HG03045 (cell line): ENCODE measurements around the gene TRIM69.
"Not testable (repeated sequence)": the region's sequence is repeated elsewhere in the genome, so short reads cannot be mapped to it uniquely, and the experiment has no call there.

Experiments
- ATAC-seq: cut with Tn5 transposase; IDR thresholded peaks from one replicate; pipeline ENCODE4 v1.9.1; 2021; ENCODE audit warnings: mild to moderate bottlenecking, moderate library complexity; ENCODE audit not compliant: unreplicated experiment

TRIM69 gene

GRCh38 chr15:44736181-44736765 lies at the start of gene TRIM69:
Gene TRIM69, plus strand, starts transcription at chr15:44736528. Its CDS starts 177 bp downstream, at chr15:44736705.
- ATAC-seq: peak; percentile 32

DNA sequence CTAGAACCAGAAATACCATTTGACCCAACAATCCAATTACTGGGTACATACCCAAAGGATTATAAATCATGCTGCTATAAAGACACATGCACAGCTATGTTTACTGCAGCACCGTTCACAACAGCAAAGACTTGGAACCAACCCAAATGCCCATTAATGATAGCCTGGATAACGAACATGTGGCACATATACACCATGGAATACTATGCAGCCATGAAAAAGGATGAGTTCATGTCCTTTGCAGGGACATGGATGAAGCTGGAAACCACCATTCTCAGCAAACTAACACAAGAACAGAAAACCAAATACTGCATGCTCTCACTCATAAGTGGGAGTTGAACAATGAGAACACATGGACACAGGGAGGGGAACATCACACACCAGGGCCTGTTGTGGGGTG lies 47.0 kb upstream of the TRIM69 start:
- ATAC-seq: not testable (repeated sequence)

- not testable (repeated sequence) for ATAC-seq
Observed at GRCh38 chr15:44690245-44690644, 46.1 kb upstream of the TRIM69 start.

DNA sequence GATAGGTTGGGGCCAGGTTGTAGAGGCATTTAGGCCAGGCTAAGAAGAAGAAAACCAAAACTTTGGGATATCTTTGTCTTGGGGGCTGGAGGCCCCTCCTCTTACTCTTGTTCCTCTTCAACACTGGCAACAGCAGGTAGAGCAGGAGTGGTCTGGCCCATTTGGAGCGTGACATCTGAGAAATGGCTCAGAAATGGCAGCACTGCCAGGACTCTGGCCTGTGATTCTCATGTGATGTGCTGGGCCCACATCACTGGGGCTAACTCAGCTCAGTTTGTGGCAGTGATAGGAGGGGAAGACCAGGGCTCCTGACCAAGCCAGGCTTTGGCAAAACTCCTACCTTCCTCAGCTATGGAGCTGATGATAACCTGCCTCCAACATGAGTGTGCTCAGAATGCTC lies 43.7 kb upstream of the TRIM69 start:
- no peak for ATAC-seq

- no peak for ATAC-seq
Observed at GRCh38 chr15:44694416-44694815, 41.9 kb upstream of the TRIM69 start.

- no peak for ATAC-seq
Observed at GRCh38 chr15:44695294-44695693, 41.0 kb upstream of the TRIM69 start.

- no peak for ATAC-seq
Observed at GRCh38 chr15:44697014-44697413, 39.3 kb upstream of the TRIM69 start.

GRCh38 chr15:44698641-44699040 lies 37.7 kb upstream of the TRIM69 start:
- no peak for ATAC-seq

- not testable (repeated sequence) for ATAC-seq
Observed at GRCh38 chr15:44700676-44701075, 35.7 kb upstream of the TRIM69 start.

- ATAC-seq: no peak
Observed at GRCh38 chr15:44705986-44706385, 30.3 kb upstream of the TRIM69 start.

DNA sequence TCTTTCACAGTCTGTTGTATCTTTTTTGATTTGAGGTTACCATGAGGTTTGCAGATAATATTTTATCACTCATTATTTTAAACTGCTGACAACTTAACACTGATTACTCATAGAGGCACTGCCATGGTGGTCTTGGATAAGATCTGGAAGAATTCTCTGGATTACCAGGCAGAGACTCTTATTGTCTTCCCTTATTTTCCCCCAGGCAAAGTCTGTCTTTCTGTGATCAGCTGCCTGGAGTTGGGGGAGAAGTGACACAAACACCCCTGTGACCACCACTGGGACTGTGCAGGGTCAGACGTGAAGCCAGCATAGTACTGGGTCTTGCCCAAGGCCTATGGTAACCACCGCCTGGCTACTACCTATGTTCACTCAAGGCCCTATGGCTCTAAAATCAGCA lies 29.9 kb upstream of the TRIM69 start:
- no peak for ATAC-seq

DNA sequence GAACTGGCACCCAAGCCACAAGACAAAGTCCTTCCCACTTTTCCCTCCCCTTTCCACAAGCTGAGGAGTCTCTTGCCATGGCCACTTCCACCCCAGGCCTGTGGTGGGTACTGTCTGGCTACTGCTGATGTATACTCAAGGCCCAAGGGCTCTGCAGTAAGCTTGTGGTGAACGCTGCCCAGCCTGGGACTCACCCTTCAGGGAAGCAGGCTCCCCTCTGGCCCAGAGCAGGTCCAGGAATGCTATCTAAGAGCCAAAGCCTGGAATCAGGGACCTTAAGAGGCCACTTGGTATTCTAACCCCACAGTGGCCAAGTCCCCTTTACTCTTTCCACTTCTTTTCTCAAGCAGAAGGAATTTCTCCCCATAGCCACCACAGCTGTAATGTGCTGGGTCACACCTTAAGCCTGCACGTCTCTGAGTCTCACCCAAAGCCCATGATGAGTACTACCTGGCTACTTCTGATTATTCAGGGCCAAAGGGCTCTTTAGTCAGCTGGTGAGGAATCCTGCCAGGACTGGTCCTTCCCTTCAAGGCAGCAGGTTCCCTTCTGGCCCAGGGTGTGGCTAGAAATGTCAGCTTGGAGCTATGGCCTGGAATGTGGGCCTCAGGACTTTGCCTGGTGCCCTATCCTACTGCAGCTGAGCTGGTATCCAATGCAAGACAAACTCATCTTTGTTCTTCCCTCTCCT lies 29.2 kb upstream of the TRIM69 start:
- no peak for ATAC-seq

DNA sequence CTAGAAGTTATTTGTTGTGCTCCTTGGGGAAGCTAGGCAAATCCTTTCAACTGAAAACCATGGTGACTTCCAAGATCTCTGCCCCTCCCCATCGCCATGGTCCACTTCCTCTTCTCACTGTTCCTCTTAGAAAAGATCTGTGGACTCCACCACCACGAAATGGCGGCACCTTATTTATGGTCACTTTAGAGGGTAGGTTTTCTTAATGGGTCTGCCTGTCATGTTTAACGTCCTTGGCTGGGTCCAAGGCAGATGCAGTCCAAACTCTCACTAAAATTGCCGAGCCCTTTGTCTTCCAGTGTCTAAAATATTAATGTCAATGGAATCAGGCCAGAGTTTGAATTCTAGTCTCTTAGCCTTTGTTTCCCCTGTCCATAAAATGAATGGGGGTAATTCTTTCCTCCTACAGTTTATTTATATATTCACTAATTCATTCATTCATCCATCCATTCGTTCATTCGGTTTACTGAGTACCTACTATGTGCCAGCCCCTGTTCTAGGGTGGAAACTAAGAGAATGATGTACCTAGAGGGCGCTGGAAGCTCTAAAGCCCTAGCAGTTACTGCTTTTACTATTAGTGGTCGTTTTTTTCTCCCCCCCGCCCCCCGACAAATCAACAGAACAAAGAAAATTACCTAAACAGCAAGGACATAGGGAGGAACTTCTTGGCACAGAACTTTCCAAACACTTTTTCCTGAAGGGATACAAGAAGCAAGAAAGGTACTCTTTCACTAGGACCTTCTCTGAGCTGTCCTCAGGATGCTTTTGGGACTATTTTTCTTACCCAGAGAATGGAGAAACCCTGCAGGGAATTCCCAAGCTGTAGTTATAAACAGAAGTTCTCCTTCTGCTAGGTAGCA lies 25.9 kb upstream of the TRIM69 start:
- ATAC-seq: no peak

- ATAC-seq: peak; percentile 80
Observed at GRCh38 chr15:44711096-44711742, 25.1 kb upstream of the TRIM69 start, which contains the start of the genes B2M and PATL2. Gene B2M, plus strand, starts transcription at chr15:44711517. Its CDS starts 30 bp downstream, at chr15:44711547. Gene PATL2, minus strand, starts transcription at chr15:44711323. Its CDS starts 34,833 bp downstream, at chr15:44676490.

GRCh38 chr15:44711743-44712345 lies 24.5 kb upstream of the TRIM69 start:
- ATAC-seq: peak; percentile 25

DNA sequence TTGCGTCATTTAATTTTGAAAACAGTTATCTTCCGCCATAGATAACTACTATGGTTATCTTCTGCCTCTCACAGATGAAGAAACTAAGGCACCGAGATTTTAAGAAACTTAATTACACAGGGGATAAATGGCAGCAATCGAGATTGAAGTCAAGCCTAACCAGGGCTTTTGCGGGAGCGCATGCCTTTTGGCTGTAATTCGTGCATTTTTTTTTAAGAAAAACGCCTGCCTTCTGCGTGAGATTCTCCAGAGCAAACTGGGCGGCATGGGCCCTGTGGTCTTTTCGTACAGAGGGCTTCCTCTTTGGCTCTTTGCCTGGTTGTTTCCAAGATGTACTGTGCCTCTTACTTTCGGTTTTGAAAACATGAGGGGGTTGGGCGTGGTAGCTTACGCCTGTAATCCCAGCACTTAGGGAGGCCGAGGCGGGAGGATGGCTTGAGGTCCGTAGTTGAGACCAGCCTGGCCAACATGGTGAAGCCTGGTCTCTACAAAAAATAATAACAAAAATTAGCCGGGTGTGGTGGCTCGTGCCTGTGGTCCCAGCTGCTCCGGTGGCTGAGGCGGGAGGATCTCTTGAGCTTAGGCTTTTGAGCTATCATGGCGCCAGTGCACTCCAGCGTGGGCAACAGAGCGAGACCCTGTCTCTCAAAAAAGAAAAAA lies 23.9 kb upstream of the TRIM69 start:
- no peak for ATAC-seq

DNA sequence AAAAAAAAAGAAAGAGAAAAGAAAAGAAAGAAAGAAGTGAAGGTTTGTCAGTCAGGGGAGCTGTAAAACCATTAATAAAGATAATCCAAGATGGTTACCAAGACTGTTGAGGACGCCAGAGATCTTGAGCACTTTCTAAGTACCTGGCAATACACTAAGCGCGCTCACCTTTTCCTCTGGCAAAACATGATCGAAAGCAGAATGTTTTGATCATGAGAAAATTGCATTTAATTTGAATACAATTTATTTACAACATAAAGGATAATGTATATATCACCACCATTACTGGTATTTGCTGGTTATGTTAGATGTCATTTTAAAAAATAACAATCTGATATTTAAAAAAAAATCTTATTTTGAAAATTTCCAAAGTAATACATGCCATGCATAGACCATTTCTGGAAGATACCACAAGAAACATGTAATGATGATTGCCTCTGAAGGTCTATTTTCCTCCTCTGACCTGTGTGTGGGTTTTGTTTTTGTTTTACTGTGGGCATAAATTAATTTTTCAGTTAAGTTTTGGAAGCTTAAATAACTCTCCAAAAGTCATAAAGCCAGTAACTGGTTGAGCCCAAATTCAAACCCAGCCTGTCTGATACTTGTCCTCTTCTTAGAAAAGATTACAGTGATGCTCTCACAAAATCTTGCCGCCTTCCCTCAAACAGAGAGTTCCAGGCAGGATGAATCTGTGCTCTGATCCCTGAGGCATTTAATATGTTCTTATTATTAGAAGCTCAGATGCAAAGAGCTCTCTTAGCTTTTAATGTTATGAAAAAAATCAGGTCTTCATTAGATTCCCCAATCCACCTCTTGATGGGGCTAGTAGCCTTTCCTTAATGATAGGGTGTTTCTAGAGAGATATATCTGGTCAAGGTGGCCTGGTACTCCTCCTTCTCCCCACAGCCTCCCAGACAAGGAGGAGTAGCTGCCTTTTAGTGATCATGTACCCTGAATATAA lies 23.0 kb upstream of the TRIM69 start:
- no peak for ATAC-seq

- no peak for ATAC-seq
Observed at GRCh38 chr15:44715142-44715796, 21.1 kb upstream of the TRIM69 start.
